Panc1 (cell line): ENCODE measurements around the gene AARS2. TPM values are rescaled to one million over a fixed set of nuclear protein-coding genes. Genes with fewer than 3 reads are reported as not detected.

Experiments used
- ATAC-seq: fragments of 200-7000 bp; cut with Tn5 transposase; 2 replicates; pipeline ENCODE4 v1.9.1; 2020; ENCODE audit warnings: mild to moderate bottlenecking, moderate library complexity
- BruUV-seq: library from RNA; stranded (reverse); fragments of 400-500 nt; replicated peaks from 2 replicates; lab custom pipeline; 2021; lab: Mats Ljungman, UMichigan
- CTCF ChIA-PET: fragments of 300-600 bp; sonication (Branson Sonifier 250); formaldehyde crosslinking; loops from one replicate; lab custom pipeline; 2022; ENCODE audit warnings: antibody characterized with exemption; lab: Charles Lee
- POLR2A ChIA-PET: fragments of 300-600 bp; sonication (Branson Sonifier 250); formaldehyde crosslinking; loops from one replicate; lab custom pipeline; 2022; ENCODE audit warnings: antibody characterized with exemption; lab: Charles Lee
- DNase-seq: peaks from one replicate; pipeline ENCODE4 v3.0.0-alpha.2; 2010; ENCODE audit warnings: low read depth, low spot score
- H3K27ac ChIP-seq: 2 replicates; pipeline ENCODE4 v1.5.1; 2011; ENCODE audit warnings: mild to moderate bottlenecking, low read length, inconsistent platforms
- H3K27me3 ChIP-seq: fragments of 200-500 bp; sonication (Bioruptor generic); 2 replicates; pipeline ENCODE4 v1.6.0; 2014; ENCODE audit warnings: low read length, inconsistent platforms; ENCODE audit not compliant: control insufficient read depth, insufficient read depth
- H3K36me3 ChIP-seq: fragments of 200-500 bp; sonication (Bioruptor generic); 2 replicates; pipeline ENCODE4 v1.5.1; 2014; ENCODE audit warnings: inconsistent platforms, mild to moderate bottlenecking, low read length, moderate library complexity; ENCODE audit not compliant: control insufficient read depth, insufficient read depth
- H3K4me1 ChIP-seq: 2 replicates; pipeline ENCODE4 v1.5.1; 2011; ENCODE audit warnings: inconsistent platforms, mild to moderate bottlenecking, low read length, moderate library complexity; ENCODE audit not compliant: control insufficient read depth, insufficient read depth
- H3K4me3 ChIP-seq, 2 experiments: 2 replicates each; pipeline ENCODE4 v1.5.1; 2011 to 2012; ENCODE audit warnings: low read depth in 2 of 2, low read length in 2 of 2, mild to moderate bottlenecking in 2 of 2, inconsistent platforms in 1 of 2, moderate library complexity in 1 of 2
- H3K9me3 ChIP-seq: fragments of 200-500 bp; sonication (Bioruptor generic); 2 replicates; pipeline ENCODE4 v1.5.1; 2014; ENCODE audit warnings: low read depth, mild to moderate bottlenecking, inconsistent platforms, low read length, moderate library complexity; ENCODE audit not compliant: control insufficient read depth, insufficient read depth
- CTCF ChIP-seq: fragments of 450-650 bp; IDR thresholded peaks from 2 replicates; pipeline ENCODE4 v1.5.1; 2017; ENCODE audit warnings: mild to moderate bottlenecking
- POLR2AphosphoS5 ChIP-seq: IDR thresholded peaks from 2 replicates; pipeline ENCODE4 v1.6.1; 2012; ENCODE audit warnings: mild to moderate bottlenecking, low read depth, low read length, moderate library complexity
- REST ChIP-seq, 2 experiments: IDR thresholded peaks; 2 replicates each; pipeline ENCODE4 v1.6.1; 2011 to 2012; ENCODE audit warnings: low read depth in 2 of 2, control low read depth in 1 of 2, low read length in 1 of 2, mild to moderate bottlenecking in 1 of 2, moderate library complexity in 1 of 2; ENCODE audit not compliant: insufficient read depth in 1 of 2
- SIN3A ChIP-seq: IDR thresholded peaks from 2 replicates; pipeline ENCODE4 v1.6.1; 2012; ENCODE audit warnings: low read depth, mild to moderate bottlenecking, low read length, moderate library complexity, borderline replicate concordance; ENCODE audit not compliant: insufficient read depth
- TCF7L2 ChIP-seq: IDR thresholded peaks from 2 replicates; pipeline ENCODE4 v1.6.1; 2011; ENCODE audit warnings: mild to moderate bottlenecking, low read depth, low read length, inconsistent platforms
- in situ Hi-C: cut with HindIII; loops from 2 replicates; pipeline ENCODE4 v1.10.0; 2016; ENCODE audit warnings: low sequenced_read_pairs, low pct_unique_long_range_greater_than_20kb
- intact Hi-C: fragments of 100-400 bp; cut with micrococcal nuclease; formaldehyde crosslinking; loops from one replicate; pipeline ENCODE4 v1.10.0; 2022; ENCODE audit not compliant: unreplicated experiment
- total RNA-seq: library from RNA; stranded (reverse); gene quantifications from one replicate; pipeline ENCODE4 v1.2.1, GENCODE V29; 2021; ENCODE audit not compliant: unreplicated experiment

Gene AARS2
- total RNA-seq, 1 experiment from 2014 or later, result 13.1 TPM

GRCh38 chr6:44307217-44307616 lies 5.9 kb downstream of the AARS2 start:
- Histone ChIP-seq H3K36me3 (peaks cover 6% of the 10 kb centered on the region), H3K27me3 (no peaks in the 10 kb centered on the region), H3K4me1 (peaks cover 4% of the 10 kb centered on the region; the same call in 1 of the 2 replicates), H3K9me3 (no peaks in the 10 kb centered on the region), H3K4me3 (no peak overlapping the region), H3K27ac (no peak overlapping the region)
- intact Hi-C loops (no loop called here), in situ Hi-C loops (no loop called here)
- ChIA-PET CTCF (interaction anchor here (0.6 kb wide), 1 partner anchor 1866 kb away, joined by 3 read pairs; no protein-coding TSS in a partner anchor), POLR2A (no interaction called here)
- DNase-seq, result no peak
- TF ChIP-seq SIN3A (no peak), TCF7L2 (no peak), CTCF (no peak), POLR2AphosphoS5 (no peak), REST (IDR thresholded peaks at IDR 0.05; ENCODE audit: insufficient read depth in 1 of 2, low read depth in 2 of 2, low read length in 1 of 2) (no peak)
- ATAC-seq, result no peak
- no TSS peak for BruUV-seq

- ATAC-seq, result no peak
- no peak for DNase-seq
- Histone ChIP-seq H3K4me1 (no peaks in the 10 kb centered on the region), H3K4me3 (no peak overlapping the region), H3K27me3 (no peaks in the 10 kb centered on the region), H3K9me3 (no peaks in the 10 kb centered on the region), H3K27ac (no peak overlapping the region), H3K36me3 (peaks cover 6% of the 10 kb centered on the region)
- in situ Hi-C loops (no loop called here), intact Hi-C loops (no loop called here)
- ChIA-PET POLR2A (no interaction called here), CTCF (no interaction called here)
- no peak for TF ChIP-seq TCF7L2
- TF ChIP-seq POLR2AphosphoS5, result no peak
- TF ChIP-seq CTCF, result no peak
- TF ChIP-seq SIN3A, result no peak
- no peak for TF ChIP-seq REST (IDR thresholded peaks at IDR 0.05; ENCODE audit: insufficient read depth in 1 of 2, low read depth in 2 of 2, low read length in 1 of 2)
- BruUV-seq, result no TSS peak
Measured at GRCh38 chr6:44306710-44307109, 6.4 kb downstream of the AARS2 start.
